Activated T-helper 9 cell treated with anti-CD3 and anti-CD28 coated beads, Interleukin-2, amount 50 U/mL, for 16 hours (primary cell): ENCODE measurements around the gene TMC2.
"Not testable (repeated sequence)": the region's sequence is repeated elsewhere in the genome, so short reads cannot be mapped to it uniquely, and the experiment has no call there.

ENCODE experiments used
- DNase-seq: peaks from one replicate; pipeline ENCODE4 v3.0.0-alpha.2; 2020; ENCODE audit warnings: low read depth

Gene TMC2

GRCh38 chr20:2663887-2664719 is 127.7 kb downstream of the TMC2 start, which contains the start of gene IDH3B:
Gene IDH3B, minus strand, starts transcription at chr20:2664216. Its CDS starts 28 bp downstream, at chr20:2664188.
- DNase-seq, result peak; percentile 87

GRCh38 chr20:2671977-2672376 is 135.6 kb downstream of the TMC2 start:
- DNase-seq, result no peak

- DNase-seq, result no peak
Observed at GRCh38 chr20:2672446-2672845, 136.1 kb downstream of the TMC2 start.

- no peak for DNase-seq
Observed at GRCh38 chr20:2673453-2673852, 137.1 kb downstream of the TMC2 start.

GRCh38 chr20:2680046-2680445 is 143.7 kb downstream of the TMC2 start:
- no peak for DNase-seq

- not testable (repeated sequence) for DNase-seq
Observed at GRCh38 chr20:2682040-2682439, 145.7 kb downstream of the TMC2 start.

GRCh38 chr20:2684817-2685216 is 148.4 kb downstream of the TMC2 start:
- not testable (repeated sequence) for DNase-seq

GRCh38 chr20:2687514-2687913 is 151.1 kb downstream of the TMC2 start:
- no peak for DNase-seq

GRCh38 chr20:2688041-2688591 is 151.7 kb downstream of the TMC2 start:
- DNase-seq, result peak; percentile 64

- DNase-seq, result no peak
Observed at GRCh38 chr20:2690213-2690612, 153.8 kb downstream of the TMC2 start.

- no peak for DNase-seq
Observed at GRCh38 chr20:2690718-2691117, 154.3 kb downstream of the TMC2 start.

- DNase-seq, result no peak
Observed at GRCh38 chr20:2691127-2691526, 154.8 kb downstream of the TMC2 start.
